ENCODE data around the gene SMIM33.
A peak's percentile ranks its signal among the peaks of the same experiment; 100 is the strongest.
"Not testable (repeated sequence)": the region's sequence is repeated elsewhere in the genome, so short reads cannot be mapped to it uniquely, and the experiment has no call there.

SMIM33 gene

DNA sequence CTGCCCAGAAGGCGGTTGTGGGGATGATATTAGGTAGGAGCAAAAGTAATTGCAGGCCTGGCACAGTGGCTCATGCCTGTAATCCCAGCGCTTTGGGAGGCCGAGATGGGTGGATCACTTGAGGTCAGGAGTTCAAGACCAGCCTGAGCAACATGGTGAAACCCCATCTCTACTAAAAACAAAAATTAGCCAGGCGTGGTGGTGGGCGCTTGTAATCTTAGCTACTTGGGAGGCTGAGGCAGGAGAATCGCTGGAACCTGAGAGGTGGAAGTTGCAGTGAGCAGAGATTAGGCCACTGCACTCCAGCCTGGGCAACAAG, 12.0 kb downstream of the SMIM33 start:
- DNase-seq, result not testable (repeated sequence)

DNA sequence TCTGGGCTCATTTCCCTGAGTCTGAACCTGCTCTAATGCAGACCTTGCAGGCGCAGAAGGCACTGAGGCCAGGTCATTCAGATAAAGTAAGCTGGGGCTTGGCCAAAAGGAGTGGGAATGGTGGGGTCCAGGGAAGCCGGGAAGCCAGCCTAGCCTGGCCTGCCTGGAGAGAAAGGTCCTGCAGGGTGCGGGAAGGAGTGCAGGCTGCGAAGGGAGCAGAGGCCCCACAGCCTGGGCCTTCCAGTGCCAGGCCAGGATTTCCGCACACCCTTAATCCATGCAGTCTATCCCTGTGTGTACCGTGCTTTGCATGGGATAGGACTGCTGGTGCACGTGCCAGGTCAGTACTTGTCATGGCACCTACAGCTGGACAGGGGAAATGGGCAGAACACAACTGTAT, 15.4 kb downstream of the SMIM33 start:
- DNase-seq, result no peak

DNA sequence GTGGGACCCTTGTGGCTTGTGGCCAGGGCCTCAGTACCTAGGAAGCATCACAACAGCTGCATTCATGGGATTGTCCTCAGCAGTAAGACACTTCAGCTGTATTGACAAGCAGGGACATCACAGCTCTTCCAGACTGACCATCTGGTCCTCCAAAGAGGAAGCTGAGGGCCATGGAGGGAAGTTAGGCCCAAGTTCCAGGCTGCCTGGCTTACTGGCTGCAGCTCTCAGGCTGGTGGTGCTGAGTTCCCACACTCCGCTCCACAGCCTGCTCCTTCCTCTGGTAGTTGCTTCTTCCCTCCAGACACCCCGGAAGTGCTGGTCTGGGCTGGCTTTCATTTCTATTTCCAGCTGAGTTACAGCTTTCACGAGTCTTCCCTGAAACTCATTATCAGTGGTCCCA, 17.5 kb downstream of the SMIM33 start:
- no peak for DNase-seq

DNA sequence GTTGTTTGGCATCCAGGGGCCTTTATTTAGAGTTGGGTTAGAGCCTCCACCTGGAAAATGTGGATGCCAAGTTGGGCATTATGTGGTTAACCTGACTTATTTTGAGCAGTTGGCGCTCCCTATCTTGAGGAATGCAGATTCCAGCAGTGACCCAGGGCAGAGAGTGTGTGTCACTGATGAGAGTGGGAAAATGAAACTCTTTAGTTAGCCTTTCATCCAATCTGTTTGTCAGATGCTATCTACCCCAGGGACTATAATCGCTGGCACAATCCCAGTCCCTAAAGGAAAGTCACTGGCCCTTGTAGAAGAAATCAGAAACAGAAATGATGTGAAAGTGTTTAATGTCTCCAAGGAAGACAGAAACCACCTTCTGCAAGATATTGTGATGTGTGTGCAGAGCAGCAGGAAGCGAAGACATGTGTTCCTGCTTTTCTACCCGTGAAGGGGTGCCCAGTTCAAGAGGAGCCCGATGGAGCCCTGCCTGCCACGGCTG, 21.9 kb downstream of the SMIM33 start:
- no peak for DNase-seq

DNA sequence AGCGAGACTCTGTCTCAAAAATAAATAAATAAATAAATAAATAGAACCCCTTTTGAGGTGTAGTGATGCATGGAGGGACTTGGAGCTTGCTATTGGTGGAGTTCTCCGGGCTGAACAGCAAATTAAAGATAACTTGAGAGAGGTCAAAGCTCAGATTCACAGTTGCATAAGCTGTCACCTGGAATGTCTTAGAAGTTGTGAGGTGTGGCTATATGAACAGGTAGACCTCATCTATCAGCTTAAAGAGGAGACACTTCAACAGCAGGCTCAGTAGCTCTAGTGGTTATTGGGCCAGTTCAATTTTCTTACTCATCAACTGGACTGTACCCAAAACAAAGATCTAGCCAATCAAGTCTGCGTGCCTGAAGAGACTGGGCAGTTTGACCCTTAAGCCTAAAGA, 23.5 kb downstream of the SMIM33 start:
- no peak for DNase-seq

DNA sequence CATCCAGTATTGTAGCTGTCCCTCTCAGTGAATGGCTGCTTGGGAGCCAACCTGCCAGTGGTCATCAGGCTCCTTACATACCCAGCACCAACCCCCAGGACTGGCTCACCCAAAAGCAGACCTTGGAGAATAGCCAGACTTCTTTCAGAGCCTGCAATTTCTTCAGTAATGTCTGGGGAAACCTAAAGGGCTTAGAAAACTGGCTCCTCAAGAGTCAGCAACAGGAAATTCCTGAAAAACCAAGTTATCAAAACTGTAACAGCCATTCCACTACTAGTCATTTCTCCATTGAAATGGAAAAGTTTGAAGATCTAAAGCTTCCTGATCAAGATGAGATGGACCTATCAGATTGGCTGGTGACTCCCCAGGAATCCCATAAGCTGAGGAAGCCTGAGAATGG, 24.0 kb downstream of the SMIM33 start:
- no peak for DNase-seq

DNA sequence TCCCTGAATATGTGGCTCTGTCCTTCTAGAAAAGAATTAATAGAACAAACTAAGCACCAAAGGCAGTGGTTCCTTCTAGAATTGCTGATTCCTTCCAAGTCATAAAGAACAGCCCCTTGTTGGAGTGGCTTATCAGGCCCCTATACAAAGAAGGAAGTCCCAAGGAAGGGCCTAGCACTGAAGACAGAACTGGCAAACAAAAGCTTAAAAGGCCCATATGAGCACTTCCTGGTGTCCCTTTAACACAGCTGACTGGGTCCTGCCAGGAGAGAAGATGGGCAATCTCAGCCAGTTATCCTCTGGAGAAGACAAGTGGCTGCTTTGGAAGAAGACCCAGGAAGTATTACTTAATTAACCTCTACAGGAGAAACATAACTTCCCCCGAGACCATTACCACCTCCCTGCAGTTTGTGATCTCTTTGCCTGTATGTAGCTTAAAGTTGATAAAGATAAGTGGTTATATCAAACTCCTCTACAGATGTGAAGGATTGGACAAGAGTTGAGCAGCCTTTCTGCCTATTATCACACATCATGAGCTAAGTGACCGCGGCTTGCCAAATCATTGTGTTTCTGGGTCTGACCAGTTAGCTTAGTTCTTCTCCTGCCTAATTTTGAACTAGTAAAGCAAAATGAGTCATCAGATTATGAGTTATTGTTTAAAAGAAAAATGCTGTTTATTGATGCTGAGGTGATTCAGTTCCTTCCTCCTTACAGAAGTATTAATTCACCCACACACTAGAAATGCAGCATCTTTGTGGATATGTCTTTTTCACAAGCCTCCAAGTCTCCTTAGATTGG, 25.0 kb downstream of the SMIM33 start:
- DNase-seq, result no peak

DNA sequence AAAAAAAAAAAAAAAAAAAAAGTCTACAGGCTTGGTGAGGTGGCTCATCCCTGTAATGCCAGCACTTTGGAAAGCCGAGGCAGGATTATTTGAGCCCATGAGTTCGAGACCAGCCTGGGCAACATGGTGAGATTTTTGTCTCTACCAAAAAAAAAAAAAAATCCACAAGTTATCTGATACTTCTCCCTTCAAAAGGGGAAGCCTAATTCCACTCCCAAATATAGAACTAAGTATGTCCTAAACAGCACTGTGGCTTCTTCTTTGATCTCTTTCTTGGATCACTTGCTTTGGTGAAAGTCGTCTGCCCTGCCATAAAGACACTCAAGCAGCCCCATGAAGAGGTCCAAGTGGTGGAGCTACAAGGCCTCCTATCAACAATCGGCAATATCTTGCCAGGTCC, 30.6 kb downstream of the SMIM33 start:
- DNase-seq, result no peak

DNA sequence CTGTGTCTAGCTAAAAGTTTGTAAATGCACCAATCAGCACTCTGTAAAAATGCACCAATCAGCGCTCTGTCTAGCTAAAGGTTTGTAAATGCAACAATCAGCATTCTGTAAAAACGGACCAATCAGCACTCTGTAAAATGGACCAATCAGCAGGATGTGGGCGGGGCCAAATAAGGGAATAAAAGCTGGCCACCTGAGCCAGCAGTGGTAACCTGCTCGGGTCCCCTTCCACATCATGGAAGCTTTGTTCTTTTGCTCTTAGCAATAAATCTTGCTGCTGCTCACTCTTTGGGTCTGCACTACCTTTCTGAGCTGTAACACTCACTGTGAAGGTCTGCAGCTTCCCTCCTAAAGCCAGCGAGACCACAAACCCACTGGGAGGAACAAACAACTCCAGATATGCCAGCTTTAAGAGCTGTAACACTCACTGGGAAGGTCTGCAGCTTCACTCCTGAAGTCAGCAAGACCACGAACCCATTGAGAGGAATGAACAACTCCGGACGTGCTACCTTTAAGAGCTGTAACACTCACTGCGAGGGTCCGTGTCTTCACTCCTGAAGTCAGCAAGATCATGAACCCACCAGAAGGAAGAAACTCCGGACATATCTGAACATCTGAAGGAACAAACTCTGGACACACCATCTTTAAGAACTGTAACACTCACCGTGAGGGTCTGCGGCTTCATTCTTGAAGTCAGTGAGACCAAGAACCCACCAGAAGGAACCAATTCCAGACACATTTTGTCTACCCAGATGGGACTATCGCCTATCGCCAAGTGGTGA, 32.4 kb downstream of the SMIM33 start:
- DNase-seq, result not testable (repeated sequence)

DNA sequence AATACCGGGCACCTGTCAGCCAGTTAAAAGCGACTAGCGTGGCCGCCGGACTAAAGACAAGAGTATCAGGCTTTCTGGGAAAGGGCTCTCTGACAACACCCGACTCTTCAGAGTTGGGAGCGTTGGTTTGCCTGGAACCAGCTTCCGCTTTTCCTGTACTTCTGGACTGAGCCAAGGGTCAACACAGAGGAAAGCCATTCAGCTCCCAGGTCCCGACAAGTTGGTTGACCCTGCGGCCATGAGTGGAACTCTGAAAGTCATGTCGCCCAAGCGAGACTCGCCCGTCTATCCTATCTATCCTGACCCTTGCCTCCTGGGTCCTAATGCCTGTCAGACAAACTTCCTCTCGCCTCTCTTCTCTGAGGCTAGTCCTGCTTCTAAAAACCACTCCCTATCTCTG, 33.1 kb downstream of the SMIM33 start:
- DNase-seq, result not testable (repeated sequence)

DNA sequence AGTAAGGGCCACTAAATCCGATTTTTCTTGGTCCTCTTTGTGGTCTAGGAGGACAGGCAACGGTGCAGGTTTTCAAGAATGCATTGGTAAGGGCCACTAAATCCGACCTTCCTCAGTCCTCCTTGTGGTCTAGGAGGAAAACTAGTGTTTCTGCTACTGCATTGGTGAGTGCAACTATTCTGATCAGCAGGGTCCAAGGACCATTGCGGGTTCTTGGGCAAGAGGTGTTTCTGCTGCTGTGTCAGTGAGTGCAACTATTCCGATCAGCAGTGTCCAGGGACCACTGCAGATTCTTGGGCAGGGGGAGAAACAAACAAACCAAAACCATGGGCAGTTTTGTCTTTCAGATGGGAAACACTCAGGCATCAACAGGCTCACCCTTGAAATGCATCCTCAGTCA, 33.9 kb downstream of the SMIM33 start:
- not testable (repeated sequence) for DNase-seq

DNA sequence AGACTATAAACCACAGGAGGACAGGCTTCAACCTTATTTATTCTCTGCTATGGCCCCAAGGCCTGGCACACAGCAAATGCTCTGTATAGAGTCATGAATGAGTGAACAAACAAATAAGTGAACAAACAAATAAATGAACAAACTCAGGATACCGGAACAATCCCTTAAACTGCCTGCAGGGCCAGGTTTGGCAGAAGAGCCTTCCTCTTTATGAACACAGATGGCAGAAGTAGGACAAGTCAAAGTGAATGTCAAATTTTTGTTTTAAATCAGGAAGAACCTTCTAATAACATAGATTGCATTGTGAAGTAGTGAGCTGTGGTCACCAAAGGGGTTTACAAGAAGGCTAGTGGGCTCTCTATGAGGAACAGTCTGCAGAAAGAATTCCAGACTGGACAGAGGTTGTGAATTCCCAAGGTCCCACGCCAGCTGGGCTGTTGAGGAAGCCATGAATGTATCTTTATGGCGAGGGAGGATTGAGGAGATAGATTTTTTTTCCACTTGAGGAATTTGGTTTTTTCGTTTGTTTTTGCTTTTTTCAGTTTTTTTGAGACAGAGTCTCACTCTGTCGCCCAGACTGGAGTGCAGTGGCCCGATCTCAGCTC, 42.1 kb downstream of the SMIM33 start:
- DNase-seq, result no peak

DNA sequence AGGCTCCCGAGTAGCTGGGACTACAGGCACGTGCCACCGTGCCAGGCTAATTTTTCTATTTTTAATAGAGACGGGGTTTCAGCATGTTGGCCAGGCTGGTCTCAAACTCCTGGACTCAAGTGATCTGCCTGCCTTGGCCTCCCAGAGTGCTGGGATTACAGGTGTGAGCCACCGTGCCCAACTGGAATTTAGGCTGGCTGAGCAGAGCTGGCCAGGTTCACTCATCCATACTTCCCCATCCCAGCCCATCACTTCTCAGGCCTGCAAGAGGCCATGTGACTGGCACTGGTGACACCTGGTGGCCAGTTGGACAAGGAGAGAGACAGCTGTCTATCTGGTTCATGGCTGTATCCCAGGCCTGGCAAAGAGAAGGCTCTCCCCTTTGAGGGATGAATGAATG, 42.6 kb downstream of the SMIM33 start:
- DNase-seq, result peak; percentile 76

DNA sequence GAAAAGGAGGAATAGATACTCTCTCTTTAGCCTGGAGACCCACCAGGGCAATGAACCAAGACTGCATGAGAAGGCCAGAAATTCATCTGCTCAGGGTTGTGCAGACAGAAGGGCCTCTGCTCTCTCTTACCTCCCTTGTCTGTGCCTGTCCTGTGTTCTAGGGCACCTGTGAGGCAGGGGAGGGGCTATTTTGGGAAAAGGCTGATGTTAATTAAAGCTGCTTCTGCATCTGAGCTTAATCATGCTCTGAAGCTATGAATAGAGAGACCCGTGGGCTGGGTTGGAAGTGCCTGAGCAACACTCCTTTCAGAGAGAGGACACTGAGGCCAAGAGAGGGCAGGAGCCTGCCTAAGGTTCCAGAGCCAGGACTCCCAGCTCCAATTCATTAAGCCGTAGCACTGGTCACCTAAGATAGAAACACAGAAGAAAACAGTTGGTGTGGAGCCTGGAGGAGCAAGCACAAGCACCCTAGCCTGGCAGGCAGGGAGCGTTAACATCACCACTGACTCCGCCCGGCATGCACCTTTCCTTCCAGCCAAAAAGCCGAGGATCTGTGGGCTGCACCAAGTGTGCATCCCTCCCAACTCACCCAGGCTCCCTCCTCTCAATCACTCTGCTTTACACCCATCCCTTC, 43.2 kb downstream of the SMIM33 start:
- DNase-seq, result no peak

DNA sequence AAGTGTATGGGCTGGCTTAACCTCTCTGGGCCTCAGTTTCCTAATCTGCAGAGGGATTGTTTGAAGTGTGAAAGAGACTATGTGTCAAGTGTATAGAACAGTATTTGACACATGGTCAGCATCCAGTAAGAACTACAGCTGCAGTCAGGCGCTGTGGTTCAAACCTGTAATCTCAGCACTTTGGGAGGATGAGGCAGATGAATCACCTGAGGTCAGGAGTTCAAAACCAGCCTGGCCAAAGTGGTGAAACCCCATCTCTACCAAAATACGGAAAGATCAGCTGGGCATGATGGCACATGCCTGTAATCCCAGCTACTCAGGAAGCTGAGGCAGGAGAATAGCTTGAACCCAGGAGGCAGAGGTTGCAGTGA, 43.7 kb downstream of the SMIM33 start:
- DNase-seq, result no peak

DNA sequence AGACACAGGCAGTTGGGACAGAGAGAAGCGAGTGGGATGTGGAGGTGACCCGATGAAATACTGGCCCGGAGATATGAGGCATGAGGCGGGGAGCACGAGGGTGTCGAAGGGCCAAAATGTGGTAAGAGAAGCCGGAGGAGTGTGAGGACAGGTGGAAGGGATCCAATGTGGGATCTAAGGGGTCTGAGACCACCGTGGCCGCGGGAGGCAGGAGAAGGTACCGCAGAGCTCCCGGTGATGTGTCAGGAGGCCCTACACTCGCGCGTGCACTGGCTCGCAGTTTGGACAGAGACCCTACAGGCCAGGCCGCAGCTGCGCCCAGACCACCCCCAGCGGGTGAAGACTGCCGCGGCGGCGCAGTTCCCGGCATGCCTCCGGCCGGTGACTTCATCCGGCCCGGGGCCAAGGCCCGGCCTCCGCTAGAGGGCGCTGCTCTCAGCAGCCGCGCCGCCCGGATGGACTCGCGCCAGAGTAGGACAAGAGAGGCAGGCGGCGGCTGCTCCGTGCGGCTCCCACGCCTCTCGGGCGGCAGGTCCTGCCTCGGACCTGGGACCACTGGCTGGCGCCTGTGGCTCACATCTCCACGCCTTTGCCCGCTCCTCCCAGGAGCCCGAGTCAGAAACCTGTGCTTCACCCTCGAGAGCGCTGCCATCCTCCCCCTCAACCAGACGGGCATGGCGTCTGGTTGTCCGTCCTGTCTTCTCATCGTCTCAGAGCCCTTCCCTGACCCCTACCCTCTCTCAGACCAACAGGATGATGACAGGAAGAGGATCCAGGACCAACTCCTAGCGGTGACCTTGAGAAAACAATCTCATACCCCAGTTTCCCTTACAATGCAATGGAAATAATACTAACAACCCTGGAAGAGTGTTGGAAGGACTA, 47.1 kb downstream of the SMIM33 start:
- DNase-seq, result peak; percentile 81

Measured in effector CD4-positive, alpha-beta T cell (primary cell).